Tibial nerve (tissue), 4 donors: ENCODE data around the gene PHF2. TPM values are rescaled to one million over a fixed set of nuclear protein-coding genes. Genes with fewer than 3 reads are reported as not detected.

ENCODE experiments used
- DNase-seq, 2 donors: peaks; one replicate each; pipeline ENCODE4 v3.0.0-alpha.2; 2019; ENCODE audit warnings: low spot score in 2 of 2
- H3K27ac ChIP-seq, 4 donors: fragments of 200-600 bp; sonication (generic) in 3 of 4; one replicate each; pipeline ENCODE4 v1.5.1; 2017 to 2019; ENCODE audit warnings: mild to moderate bottlenecking in 1 of 4
- H3K27me3 ChIP-seq, 2 donors: fragments of 200-600 bp; sonication (generic) in 1 of 2; one replicate each; pipeline versions ENCODE4 v1.5.1 to v1.6.0; 2017 to 2019
- H3K36me3 ChIP-seq, 3 donors: fragments of 200-600 bp; sonication (generic); one replicate each; pipeline ENCODE4 v1.5.1; 2018 to 2019
- H3K4me1 ChIP-seq, 4 donors: fragments of 200-600 bp; sonication (generic) in 3 of 4; one replicate each; pipeline ENCODE4 v1.5.1; 2017 to 2019
- H3K4me3 ChIP-seq, 4 donors: fragments of 200-600 bp; sonication (generic) in 3 of 4; one replicate each; pipeline ENCODE4 v1.5.1; 2017 to 2019; ENCODE audit warnings: mild to moderate bottlenecking in 1 of 4, moderate library complexity in 1 of 4
- H3K9me3 ChIP-seq, 4 donors: fragments of 200-600 bp; sonication (generic) in 3 of 4; one replicate each; pipeline ENCODE4 v1.5.1; 2017 to 2019
- EP300 ChIP-seq, 2 donors: sonication (generic); formaldehyde crosslinking; IDR thresholded peaks; one replicate each; pipeline ENCODE4 v1.6.1; 2017; ENCODE audit warnings: antibody characterized with exemption in 2 of 2, mild to moderate bottlenecking in 1 of 2
- POLR2A ChIP-seq, 2 donors: fragments of 450-650 bp; IDR thresholded peaks; one replicate each; pipeline ENCODE4 v1.6.1; 2017; ENCODE audit warnings: antibody characterized with exemption in 2 of 2, mild to moderate bottlenecking in 2 of 2, moderate library complexity in 2 of 2
- WGBS, 2 donors: methylation state at CpG; one replicate each; pipeline ENCODE4 v1.1.5; 2018; 5-methylcytosine and 5-hydroxymethylcytosine counted together
- total RNA-seq, 4 donors: library from RNA; depleted of rRNA; stranded (reverse); fragments of >200 nt; gene quantifications; one replicate each; pipeline ENCODE4 v1.1.0, GENCODE V29; 2016
- TF ChIP-seq, protein P1 (sequence below), 5 experiments: fragments of 200-600 bp in 3 of 5; fragments of 450-650 bp in 2 of 5; sonication (generic) in 3 of 5; IDR thresholded peaks; one replicate each; pipeline ENCODE4 v1.5.1; 2016 to 2019; ENCODE audit warnings: antibody characterized with exemption in 5 of 5, mild to moderate bottlenecking in 3 of 5, moderate library complexity in 2 of 5

Gene PHF2
- total RNA-seq, 4 donors from 2014 or later = 36.6 to 41.7 (median 38.6) TPM

DNA sequence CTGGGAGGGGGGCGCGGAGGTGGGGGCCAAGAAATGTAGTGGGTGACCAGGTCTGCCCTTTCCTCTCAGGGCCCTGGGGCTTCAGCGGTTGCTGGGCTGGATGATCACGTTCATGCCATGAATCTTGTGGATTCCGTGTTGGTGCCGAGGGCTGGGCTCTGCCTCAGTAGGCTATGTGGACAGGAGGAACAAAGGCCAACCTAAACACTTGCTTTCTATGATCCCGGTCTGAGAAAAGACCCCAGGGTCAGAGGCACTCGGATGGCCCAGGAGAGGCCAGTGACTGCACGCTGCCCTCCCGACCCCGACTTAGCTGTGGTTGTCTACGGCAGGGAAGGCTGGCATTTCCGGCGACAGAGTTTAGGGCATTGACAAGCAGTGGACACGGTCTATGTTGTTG lies 26.6 kb downstream of the PHF2 start:
- 68 to 71% methylated on average over 15 of the region's 15 CpGs for WGBS, 2 donors
- Histone ChIP-seq H3K4me3 (no peak overlapping the region), H3K27me3 (no peaks in the 10 kb centered on the region), H3K4me1 (peaks cover 0 to 38% (median 12%) of the 10 kb centered on the region in 4 donors), H3K9me3 (peaks cover 0 to 29% (median 0%) of the 10 kb centered on the region in 4 donors), H3K27ac (no peak overlapping the region), H3K36me3 (peaks cover 0 to 19% (median 0%) of the 10 kb centered on the region in 3 donors)
- no peak for DNase-seq
- TF ChIP-seq EP300 (IDR thresholded peaks at IDR 0.05) (no peak), POLR2A (IDR thresholded peaks at IDR 0.05) (no peak)
- TF ChIP-seq, protein P1, sequence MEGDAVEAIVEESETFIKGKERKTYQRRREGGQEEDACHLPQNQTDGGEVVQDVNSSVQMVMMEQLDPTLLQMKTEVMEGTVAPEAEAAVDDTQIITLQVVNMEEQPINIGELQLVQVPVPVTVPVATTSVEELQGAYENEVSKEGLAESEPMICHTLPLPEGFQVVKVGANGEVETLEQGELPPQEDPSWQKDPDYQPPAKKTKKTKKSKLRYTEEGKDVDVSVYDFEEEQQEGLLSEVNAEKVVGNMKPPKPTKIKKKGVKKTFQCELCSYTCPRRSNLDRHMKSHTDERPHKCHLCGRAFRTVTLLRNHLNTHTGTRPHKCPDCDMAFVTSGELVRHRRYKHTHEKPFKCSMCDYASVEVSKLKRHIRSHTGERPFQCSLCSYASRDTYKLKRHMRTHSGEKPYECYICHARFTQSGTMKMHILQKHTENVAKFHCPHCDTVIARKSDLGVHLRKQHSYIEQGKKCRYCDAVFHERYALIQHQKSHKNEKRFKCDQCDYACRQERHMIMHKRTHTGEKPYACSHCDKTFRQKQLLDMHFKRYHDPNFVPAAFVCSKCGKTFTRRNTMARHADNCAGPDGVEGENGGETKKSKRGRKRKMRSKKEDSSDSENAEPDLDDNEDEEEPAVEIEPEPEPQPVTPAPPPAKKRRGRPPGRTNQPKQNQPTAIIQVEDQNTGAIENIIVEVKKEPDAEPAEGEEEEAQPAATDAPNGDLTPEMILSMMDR (IDR thresholded peaks at IDR 0.05) = no peak

DNA sequence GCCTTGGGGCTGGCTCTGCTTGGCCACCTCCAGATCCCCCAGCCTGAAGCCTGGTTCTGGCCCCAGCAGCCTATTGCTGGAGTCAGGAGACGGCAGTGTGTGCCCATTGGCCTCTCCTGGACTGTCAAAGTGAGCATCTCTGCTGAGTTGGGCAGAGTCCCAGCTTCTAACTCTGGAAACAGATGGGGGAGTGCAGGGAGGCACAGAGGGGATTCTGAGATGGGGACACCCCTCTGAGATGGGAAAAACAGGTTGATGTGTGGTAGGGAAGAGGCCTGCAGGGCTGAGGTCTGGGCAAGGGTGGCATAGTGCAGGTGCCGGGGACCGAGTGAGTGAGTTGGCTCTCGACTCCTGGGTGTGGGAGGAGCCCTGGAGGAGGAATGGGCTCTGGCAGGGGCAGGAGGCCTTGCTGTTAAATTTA lies 27.5 kb downstream of the PHF2 start:
- WGBS, 2 donors = 76 to 81% methylated on average over 4 of the region's 4 CpGs
- Histone ChIP-seq H3K36me3 (peaks cover 0 to 19% (median 0%) of the 10 kb centered on the region in 3 donors), H3K4me1 (peaks cover 0 to 29% (median 9%) of the 10 kb centered on the region in 4 donors), H3K27me3 (no peaks in the 10 kb centered on the region), H3K27ac (no peak overlapping the region), H3K4me3 (no peak overlapping the region), H3K9me3 (peaks cover 0 to 38% (median 0%) of the 10 kb centered on the region in 4 donors)
- no peak for DNase-seq
- TF ChIP-seq EP300 (IDR thresholded peaks at IDR 0.05) = no peak
- no peak for TF ChIP-seq POLR2A (IDR thresholded peaks at IDR 0.05)
- TF ChIP-seq, protein P1 (IDR thresholded peaks at IDR 0.05) = no peak

DNA sequence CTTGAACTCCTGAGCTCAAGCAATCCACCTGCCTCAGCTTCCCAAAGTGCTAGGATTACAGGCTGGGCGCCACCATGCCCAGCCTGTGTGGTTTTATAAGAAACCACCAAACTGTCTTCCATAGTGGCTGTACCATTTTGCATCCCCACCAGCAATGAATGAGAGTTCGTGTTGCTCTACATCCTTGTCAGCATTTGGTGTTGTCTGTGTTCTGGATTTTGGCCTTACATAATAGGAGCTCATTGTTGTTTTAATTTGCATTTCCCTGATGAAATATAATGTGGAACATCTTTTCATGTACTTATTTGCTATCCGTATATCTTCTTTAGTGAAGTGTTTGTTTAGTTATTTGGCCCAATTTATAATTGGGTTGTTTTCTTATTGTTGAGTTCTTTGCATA lies 29.8 kb downstream of the PHF2 start:
- WGBS, 2 donors = 62 to 63% methylated on average over 3 of the region's 3 CpGs
- Histone ChIP-seq H3K36me3 (peaks cover 0 to 30% (median 0%) of the 10 kb centered on the region in 3 donors), H3K27me3 (no peaks in the 10 kb centered on the region), H3K4me3 (no peak overlapping the region), H3K27ac (no peak overlapping the region), H3K4me1 (peaks cover 0 to 8% (median 0%) of the 10 kb centered on the region in 4 donors), H3K9me3 (peaks cover 0 to 58% (median 2%) of the 10 kb centered on the region in 4 donors)
- no peak for DNase-seq
- TF ChIP-seq, protein P1 (IDR thresholded peaks at IDR 0.05) = no peak
- no peak for TF ChIP-seq POLR2A (IDR thresholded peaks at IDR 0.05)
- TF ChIP-seq EP300 (IDR thresholded peaks at IDR 0.05) = no peak

DNA sequence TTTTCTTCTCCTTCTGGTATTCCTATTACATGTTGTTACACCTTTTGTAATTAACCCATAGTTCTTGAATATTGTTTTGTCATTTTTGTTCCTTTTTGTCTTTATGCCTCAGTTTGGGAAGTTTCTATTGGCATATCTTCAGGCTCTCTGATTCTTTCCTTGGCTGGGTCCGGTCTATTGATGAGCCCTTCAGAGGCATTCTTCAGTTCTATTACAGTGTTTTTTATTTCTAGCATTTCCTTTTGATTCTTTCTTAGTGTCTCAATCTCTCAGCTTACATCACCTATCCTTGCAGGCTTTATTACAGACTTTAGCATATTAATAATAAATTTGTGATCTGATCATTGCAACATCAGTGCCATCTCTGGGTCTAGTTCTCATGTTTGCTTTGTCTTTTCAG lies 33.8 kb downstream of the PHF2 start:
- TF ChIP-seq, protein P1 (IDR thresholded peaks at IDR 0.05) = no peak
- TF ChIP-seq EP300 (IDR thresholded peaks at IDR 0.05) = no peak
- no peak for TF ChIP-seq POLR2A (IDR thresholded peaks at IDR 0.05)
- 96% methylated on average over 1 of the region's 1 CpG for WGBS, 2 donors
- no peak for DNase-seq
- no peak overlapping the region for H3K27ac ChIP-seq
- H3K4me3 ChIP-seq = no peak overlapping the region
- H3K9me3 ChIP-seq = peaks cover 0 to 55% (median 2%) of the 10 kb centered on the region in 4 donors
- H3K4me1 ChIP-seq = peaks cover 0 to 28% (median 4%) of the 10 kb centered on the region in 4 donors
- peaks cover 0 to 20% (median 0%) of the 10 kb centered on the region in 3 donors for H3K36me3 ChIP-seq
- H3K27me3 ChIP-seq = no peaks in the 10 kb centered on the region

DNA sequence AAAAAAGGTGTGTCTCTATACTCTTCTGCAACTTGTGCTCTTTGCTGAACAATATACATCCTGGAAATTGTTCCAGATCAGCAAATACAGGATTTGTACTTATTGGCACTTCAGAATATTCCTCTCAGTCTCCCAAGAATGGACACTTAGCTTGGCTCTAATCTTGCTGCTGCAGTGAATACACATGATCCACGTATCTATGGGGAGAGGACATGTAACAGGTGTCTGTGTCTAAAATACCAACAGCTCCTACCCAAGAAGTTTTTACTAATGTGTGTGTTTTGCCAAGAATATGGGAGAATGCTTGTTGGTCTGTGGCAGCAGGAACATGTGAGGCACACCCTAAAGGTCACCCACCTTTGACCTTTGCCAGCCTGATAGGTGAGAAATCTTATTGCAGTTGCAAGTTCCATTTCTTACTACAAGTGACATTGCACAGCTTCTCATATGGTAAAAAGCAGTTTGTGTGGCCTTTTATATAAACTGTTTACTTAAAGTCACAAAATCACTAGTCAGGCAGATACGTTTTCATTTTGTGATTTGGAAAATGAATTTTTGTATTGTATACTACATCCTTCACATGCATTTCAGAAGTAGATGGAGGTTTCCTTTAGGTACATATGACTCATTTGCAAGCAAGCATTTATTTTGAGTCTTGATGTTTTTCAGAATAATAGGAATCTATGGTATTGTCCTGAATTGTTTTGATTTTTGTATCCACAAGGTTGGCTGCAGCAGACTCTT lies 35.8 kb downstream of the PHF2 start:
- H3K9me3 ChIP-seq = peaks cover 0 to 37% (median 2%) of the 10 kb centered on the region in 4 donors
- WGBS, 2 donors = 47 to 53% methylated on average over 2 of the region's 2 CpGs
- H3K27ac ChIP-seq = no peak overlapping the region
- no peak for DNase-seq
- H3K4me3 ChIP-seq = no peak overlapping the region
- H3K27me3 ChIP-seq = no peaks in the 10 kb centered on the region
- H3K4me1 ChIP-seq = peaks cover 0 to 36% (median 4%) of the 10 kb centered on the region in 4 donors
- H3K36me3 ChIP-seq = peaks cover 0 to 11% (median 0%) of the 10 kb centered on the region in 3 donors
- TF ChIP-seq, protein P1 (IDR thresholded peaks at IDR 0.05) = no peak
- no peak for TF ChIP-seq EP300 (IDR thresholded peaks at IDR 0.05)
- TF ChIP-seq POLR2A (IDR thresholded peaks at IDR 0.05) = no peak
